Middle frontal gyrus (tissue), 1 donor: ENCODE results near the gene TMC4.
A peak's percentile ranks its signal among the peaks of the same experiment; 100 is the strongest.

Experiments
- DNase-seq: peaks from one replicate; pipeline ENCODE4 v3.0.0-alpha.2; 2015; ENCODE audit warnings: low spot score; ENCODE audit errors: extremely low spot score

The TMC4 gene

GRCh38 chr19:54154603-54155345 is 18.2 kb downstream of the TMC4 start:
- no peak for DNase-seq

GRCh38 chr19:54153731-54154326 is 19.1 kb downstream of the TMC4 start:
- no peak for DNase-seq

- DNase-seq: no peak
Observed at GRCh38 chr19:54152878-54153524, 20.0 kb downstream of the TMC4 start.

- DNase-seq: no peak
Observed at GRCh38 chr19:54152267-54152666, 20.7 kb downstream of the TMC4 start.

- DNase-seq: no peak
Observed at GRCh38 chr19:54151362-54152035, 21.5 kb downstream of the TMC4 start.

GRCh38 chr19:54149021-54149812 is 23.7 kb downstream of the TMC4 start:
- no peak for DNase-seq

- no peak for DNase-seq
Observed at GRCh38 chr19:54148158-54148557, 24.8 kb downstream of the TMC4 start.

GRCh38 chr19:54147676-54148075 is 25.3 kb downstream of the TMC4 start:
- DNase-seq: no peak

- DNase-seq: no peak
Observed at GRCh38 chr19:54145541-54146158, 27.3 kb downstream of the TMC4 start.

GRCh38 chr19:54142166-54142780 is 30.7 kb downstream of the TMC4 start:
- no peak for DNase-seq

- no peak for DNase-seq
Observed at GRCh38 chr19:54141356-54141755, 31.6 kb downstream of the TMC4 start.

- no peak for DNase-seq
Observed at GRCh38 chr19:54138489-54139256, 34.3 kb downstream of the TMC4 start.

GRCh38 chr19:54137699-54138488 is 35.1 kb downstream of the TMC4 start, which contains the start of gene CNOT3:
Gene CNOT3, plus strand, starts transcription at chr19:54137762. Its CDS starts 5,217 bp downstream, at chr19:54142979.
- no peak for DNase-seq

- DNase-seq: peak; percentile 100
Observed at GRCh38 chr19:54136864-54137698, 35.9 kb downstream of the TMC4 start.

- no peak for DNase-seq
Observed at GRCh38 chr19:54136086-54136863, 36.7 kb downstream of the TMC4 start.

- no peak for DNase-seq
Observed at GRCh38 chr19:54133957-54134590, 38.9 kb downstream of the TMC4 start.
